A549 (cell line): Measurements from ENCODE around the gene RANBP17.

ENCODE experiments used
- JUN ChIP-seq, 2 experiments: fragments of >200 bp; sonication (Bioruptor Twin); formaldehyde crosslinking; IDR thresholded peaks; 2 replicates in 1 of 2; 3 replicates in 1 of 2; pipeline ENCODE4 v1.6.1; 2016 to 2017
- PHF8 ChIP-seq: fragments of 200-600 bp; sonication (generic); IDR thresholded peaks from 2 replicates; pipeline ENCODE4 v1.6.1; 2016; ENCODE audit warnings: low read depth, mild to moderate bottlenecking, antibody characterized with exemption, moderate library complexity, borderline replicate concordance

DNA sequence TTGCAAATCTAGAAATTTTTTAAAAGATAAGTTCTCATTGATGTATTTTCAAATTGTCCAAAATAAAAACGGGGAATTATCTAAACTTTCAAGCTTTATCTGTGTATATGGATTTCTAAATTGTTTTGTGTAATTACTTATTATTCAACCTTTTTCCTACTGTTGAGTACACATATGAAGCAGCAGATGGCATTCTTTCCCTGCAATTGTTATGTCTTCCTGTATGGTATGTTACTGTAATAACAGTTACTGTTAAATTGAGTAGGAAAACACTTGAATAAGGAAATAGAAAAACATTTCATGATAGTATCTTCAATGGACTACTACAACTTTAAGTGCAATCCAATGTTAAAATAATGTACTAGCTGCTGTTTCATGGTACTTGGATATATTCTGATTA lies 124.8 kb downstream of the RANBP17 start:
- TF ChIP-seq PHF8 = no peak
- no peak for TF ChIP-seq JUN (IDR thresholded peaks at IDR 0.05)
